SK-N-SH treated with all-trans-retinoic acid at 6 μM for 48 hours (cell line): ENCODE results near the gene ABL2.

ENCODE experiments used
- CSDC2 ChIP-seq: fragments of 250-450 bp; sonication (Bioruptor Pico); IDR thresholded peaks from 2 replicates; pipeline ENCODE4 v1.5.0; 2020; ENCODE audit warnings: mild to moderate bottlenecking, moderate library complexity
- OSR1 ChIP-seq: fragments of 250-450 bp; sonication (Bioruptor Pico); IDR thresholded peaks from 2 replicates; pipeline ENCODE4 v1.8.0; 2022; ENCODE audit warnings: moderate library complexity, mild to moderate bottlenecking, inconsistent platforms
- ZC3H10 ChIP-seq: fragments of 250-450 bp; sonication (Bioruptor Pico); IDR thresholded peaks from 2 replicates; pipeline ENCODE4 v1.5.1; 2021; ENCODE audit warnings: mild to moderate bottlenecking, moderate library complexity
- ZFP3 ChIP-seq: fragments of 250-450 bp; sonication (Bioruptor Pico); IDR thresholded peaks from 2 replicates; pipeline ENCODE4 v1.5.0; 2020; ENCODE audit warnings: mild to moderate bottlenecking, moderate library complexity
- TF ChIP-seq, protein P1 (sequence below): fragments of 250-450 bp; sonication (Bioruptor Pico); IDR thresholded peaks from 2 replicates; pipeline ENCODE4 v1.5.1; 2020; ENCODE audit warnings: low read depth, mild to moderate bottlenecking, moderate library complexity
- TF ChIP-seq, protein P2 (sequence below): fragments of 250-450 bp; sonication (Bioruptor Pico); IDR thresholded peaks from 2 replicates; pipeline ENCODE4 v1.8.0; 2021; ENCODE audit warnings: low read depth, mild to moderate bottlenecking, moderate library complexity, borderline replicate concordance
- TF ChIP-seq, protein P3 (sequence below): fragments of 250-450 bp; sonication (Bioruptor Pico); IDR thresholded peaks from 2 replicates; pipeline ENCODE4 v1.8.0; 2020; ENCODE audit warnings: mild to moderate bottlenecking, moderate library complexity, borderline replicate concordance
- TF ChIP-seq, protein P4 (sequence below): fragments of 250-450 bp; sonication (Bioruptor Pico); IDR thresholded peaks from 2 replicates; pipeline ENCODE4 v1.5.0; 2020; ENCODE audit warnings: mild to moderate bottlenecking, moderate library complexity

DNA sequence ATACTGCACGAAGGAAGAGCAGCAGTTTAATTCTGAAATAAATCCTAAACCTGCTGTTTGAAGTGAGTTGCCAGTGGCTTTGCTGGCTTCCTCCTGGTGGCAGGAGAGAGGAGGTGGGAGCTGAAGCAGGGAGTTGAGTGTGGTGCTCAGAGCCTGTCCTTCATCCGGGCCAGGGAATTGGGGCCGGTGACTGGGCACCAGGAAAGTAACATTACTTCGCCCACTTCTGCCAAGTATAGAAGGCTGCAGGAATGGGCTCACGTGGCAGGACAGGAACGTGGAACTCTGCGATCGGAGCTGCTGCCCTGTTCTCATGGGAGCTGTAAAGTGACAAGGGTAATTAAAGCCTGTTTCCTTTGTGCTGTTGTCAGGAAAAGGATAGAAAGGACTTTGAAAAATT is 139.0 kb downstream of the ABL2 start:
- TF ChIP-seq, protein P1, sequence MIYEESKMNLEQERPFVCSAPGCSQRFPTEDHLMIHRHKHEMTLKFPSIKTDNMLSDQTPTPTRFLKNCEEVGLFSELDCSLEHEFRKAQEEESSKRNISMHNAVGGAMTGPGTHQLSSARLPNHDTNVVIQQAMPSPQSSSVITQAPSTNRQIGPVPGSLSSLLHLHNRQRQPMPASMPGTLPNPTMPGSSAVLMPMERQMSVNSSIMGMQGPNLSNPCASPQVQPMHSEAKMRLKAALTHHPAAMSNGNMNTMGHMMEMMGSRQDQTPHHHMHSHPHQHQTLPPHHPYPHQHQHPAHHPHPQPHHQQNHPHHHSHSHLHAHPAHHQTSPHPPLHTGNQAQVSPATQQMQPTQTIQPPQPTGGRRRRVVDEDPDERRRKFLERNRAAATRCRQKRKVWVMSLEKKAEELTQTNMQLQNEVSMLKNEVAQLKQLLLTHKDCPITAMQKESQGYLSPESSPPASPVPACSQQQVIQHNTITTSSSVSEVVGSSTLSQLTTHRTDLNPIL = no peak
- TF ChIP-seq, protein P2, sequence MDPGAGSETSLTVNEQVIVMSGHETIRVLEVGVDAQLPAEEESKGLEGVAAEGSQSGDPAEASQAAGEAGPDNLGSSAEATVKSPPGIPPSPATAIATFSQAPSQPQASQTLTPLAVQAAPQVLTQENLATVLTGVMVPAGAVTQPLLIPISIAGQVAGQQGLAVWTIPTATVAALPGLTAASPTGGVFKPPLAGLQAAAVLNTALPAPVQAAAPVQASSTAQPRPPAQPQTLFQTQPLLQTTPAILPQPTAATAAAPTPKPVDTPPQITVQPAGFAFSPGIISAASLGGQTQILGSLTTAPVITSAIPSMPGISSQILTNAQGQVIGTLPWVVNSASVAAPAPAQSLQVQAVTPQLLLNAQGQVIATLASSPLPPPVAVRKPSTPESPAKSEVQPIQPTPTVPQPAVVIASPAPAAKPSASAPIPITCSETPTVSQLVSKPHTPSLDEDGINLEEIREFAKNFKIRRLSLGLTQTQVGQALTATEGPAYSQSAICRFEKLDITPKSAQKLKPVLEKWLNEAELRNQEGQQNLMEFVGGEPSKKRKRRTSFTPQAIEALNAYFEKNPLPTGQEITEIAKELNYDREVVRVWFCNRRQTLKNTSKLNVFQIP (CRISPR knock-in tag) = no peak
- TF ChIP-seq OSR1 (no peak), CSDC2 (CRISPR knock-in tag) (no peak), ZFP3 (CRISPR knock-in tag) (no peak), ZC3H10 (CRISPR knock-in tag) (no peak)
- TF ChIP-seq, protein P3, sequence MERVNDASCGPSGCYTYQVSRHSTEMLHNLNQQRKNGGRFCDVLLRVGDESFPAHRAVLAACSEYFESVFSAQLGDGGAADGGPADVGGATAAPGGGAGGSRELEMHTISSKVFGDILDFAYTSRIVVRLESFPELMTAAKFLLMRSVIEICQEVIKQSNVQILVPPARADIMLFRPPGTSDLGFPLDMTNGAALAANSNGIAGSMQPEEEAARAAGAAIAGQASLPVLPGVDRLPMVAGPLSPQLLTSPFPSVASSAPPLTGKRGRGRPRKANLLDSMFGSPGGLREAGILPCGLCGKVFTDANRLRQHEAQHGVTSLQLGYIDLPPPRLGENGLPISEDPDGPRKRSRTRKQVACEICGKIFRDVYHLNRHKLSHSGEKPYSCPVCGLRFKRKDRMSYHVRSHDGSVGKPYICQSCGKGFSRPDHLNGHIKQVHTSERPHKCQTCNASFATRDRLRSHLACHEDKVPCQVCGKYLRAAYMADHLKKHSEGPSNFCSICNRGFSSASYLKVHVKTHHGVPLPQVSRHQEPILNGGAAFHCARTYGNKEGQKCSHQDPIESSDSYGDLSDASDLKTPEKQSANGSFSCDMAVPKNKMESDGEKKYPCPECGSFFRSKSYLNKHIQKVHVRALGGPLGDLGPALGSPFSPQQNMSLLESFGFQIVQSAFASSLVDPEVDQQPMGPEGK (CRISPR knock-in tag) = no peak
- TF ChIP-seq, protein P4, sequence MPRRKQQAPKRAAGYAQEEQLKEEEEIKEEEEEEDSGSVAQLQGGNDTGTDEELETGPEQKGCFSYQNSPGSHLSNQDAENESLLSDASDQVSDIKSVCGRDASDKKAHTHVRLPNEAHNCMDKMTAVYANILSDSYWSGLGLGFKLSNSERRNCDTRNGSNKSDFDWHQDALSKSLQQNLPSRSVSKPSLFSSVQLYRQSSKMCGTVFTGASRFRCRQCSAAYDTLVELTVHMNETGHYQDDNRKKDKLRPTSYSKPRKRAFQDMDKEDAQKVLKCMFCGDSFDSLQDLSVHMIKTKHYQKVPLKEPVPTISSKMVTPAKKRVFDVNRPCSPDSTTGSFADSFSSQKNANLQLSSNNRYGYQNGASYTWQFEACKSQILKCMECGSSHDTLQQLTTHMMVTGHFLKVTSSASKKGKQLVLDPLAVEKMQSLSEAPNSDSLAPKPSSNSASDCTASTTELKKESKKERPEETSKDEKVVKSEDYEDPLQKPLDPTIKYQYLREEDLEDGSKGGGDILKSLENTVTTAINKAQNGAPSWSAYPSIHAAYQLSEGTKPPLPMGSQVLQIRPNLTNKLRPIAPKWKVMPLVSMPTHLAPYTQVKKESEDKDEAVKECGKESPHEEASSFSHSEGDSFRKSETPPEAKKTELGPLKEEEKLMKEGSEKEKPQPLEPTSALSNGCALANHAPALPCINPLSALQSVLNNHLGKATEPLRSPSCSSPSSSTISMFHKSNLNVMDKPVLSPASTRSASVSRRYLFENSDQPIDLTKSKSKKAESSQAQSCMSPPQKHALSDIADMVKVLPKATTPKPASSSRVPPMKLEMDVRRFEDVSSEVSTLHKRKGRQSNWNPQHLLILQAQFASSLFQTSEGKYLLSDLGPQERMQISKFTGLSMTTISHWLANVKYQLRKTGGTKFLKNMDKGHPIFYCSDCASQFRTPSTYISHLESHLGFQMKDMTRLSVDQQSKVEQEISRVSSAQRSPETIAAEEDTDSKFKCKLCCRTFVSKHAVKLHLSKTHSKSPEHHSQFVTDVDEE (CRISPR knock-in tag) = no peak
